Fibroblast of lung (primary cell): ENCODE data around the gene ATG10. TPM values are rescaled to one million over a fixed set of nuclear protein-coding genes. Genes with fewer than 3 reads are reported as not detected.
"Not testable (repeated sequence)": the region's sequence is repeated elsewhere in the genome, so short reads cannot be mapped to it uniquely, and the experiment has no call there.

Experiments
- DNase-seq, 2 donors: peaks; one replicate each; pipeline versions ENCODE4 v3.0.0 to v3.0.0-alpha.2; 2010; ENCODE audit warnings: low read depth in 2 of 2
- H2AFZ ChIP-seq: 2 replicates; pipeline ENCODE4 v1.5.1; 2012; ENCODE audit warnings: low read length, control low read depth, inconsistent platforms
- H3K27ac ChIP-seq: 2 replicates; pipeline ENCODE4 v1.5.1; 2011; ENCODE audit warnings: low read length, control low read depth; ENCODE audit not compliant: insufficient read depth
- H3K27me3 ChIP-seq: 2 replicates; pipeline ENCODE4 v1.5.1; 2011; ENCODE audit warnings: mild to moderate bottlenecking, low read length; ENCODE audit not compliant: control insufficient read depth, insufficient read depth
- H3K36me3 ChIP-seq: 2 replicates; pipeline ENCODE4 v1.5.1; 2011; ENCODE audit warnings: low read length; ENCODE audit not compliant: control insufficient read depth, insufficient read depth
- H3K4me1 ChIP-seq: 2 replicates; pipeline ENCODE4 v1.5.1; 2011; ENCODE audit warnings: low read length; ENCODE audit not compliant: control insufficient read depth, insufficient read depth; ENCODE audit errors: extremely low read depth
- H3K4me2 ChIP-seq: 2 replicates; pipeline ENCODE4 v1.5.1; 2011; ENCODE audit warnings: low read length, control low read depth; ENCODE audit not compliant: insufficient read depth; ENCODE audit errors: extremely low read depth
- H3K4me3 ChIP-seq, 4 experiments: fragments of 200-600 bp in 1 of 4; sonication (generic) in 1 of 4; replicated peaks in 1 of 4; 2 replicates each; pipeline ENCODE4 v1.5.1; 2011 to 2016; ENCODE audit warnings: low read length in 4 of 4, low read depth in 3 of 4, mild to moderate bottlenecking in 3 of 4, control low read depth in 2 of 4, inconsistent platforms in 1 of 4, mixed read lengths in 1 of 4; ENCODE audit not compliant: insufficient read depth in 1 of 4; ENCODE audit errors: control extremely low read depth in 1 of 4
- H3K79me2 ChIP-seq: 2 replicates; pipeline ENCODE4 v1.5.1; 2012; ENCODE audit warnings: mild to moderate bottlenecking, low read length, inconsistent platforms; ENCODE audit not compliant: control insufficient read depth, insufficient read depth
- H3K9ac ChIP-seq: 2 replicates; pipeline ENCODE4 v1.5.1; 2011; ENCODE audit warnings: mild to moderate bottlenecking, low read length, control low read depth; ENCODE audit not compliant: insufficient read depth
- H3K9me3 ChIP-seq: 2 replicates; pipeline ENCODE4 v1.5.1; 2012; ENCODE audit warnings: low read depth, low read length; ENCODE audit not compliant: control insufficient read depth, insufficient read depth
- H4K20me1 ChIP-seq: 2 replicates; pipeline ENCODE4 v1.5.1; 2011; ENCODE audit warnings: low read length; ENCODE audit not compliant: control insufficient read depth, insufficient read depth; ENCODE audit errors: extremely low read depth
- EZH2 ChIP-seq: IDR thresholded peaks from 2 replicates; pipeline ENCODE4 v1.5.1; 2012; ENCODE audit warnings: low read length, control low read depth, mild to moderate bottlenecking; ENCODE audit errors: missing control alignments
- polyA plus RNA-seq, 2 donors: library from polyadenylated mRNA; depleted of rRNA in 1 of 2; stranded (reverse) in 1 of 2; unstranded in 1 of 2; fragments of >200 nt; gene quantifications; 2 replicates each; pipeline ENCODE4 v1.2.1, GENCODE V29; 2011 to 2012; ENCODE audit warnings: missing spikeins in 1 of 2
- total RNA-seq: library from RNA; depleted of rRNA; stranded (reverse); fragments of >200 nt; gene quantifications from 2 replicates; pipeline ENCODE4 v1.2.1, GENCODE V29; 2014
- TF ChIP-seq, protein P1 (sequence below), 2 donors: IDR thresholded peaks in 1 of 2; conservative IDR thresholded peaks in 1 of 2; 1 replicate in 1 of 2; 2 replicates in 1 of 2; pipeline ENCODE4 v1.5.1; 2011 to 2012; ENCODE audit warnings: low read length in 2 of 2, control low read depth in 1 of 2, inconsistent platforms in 1 of 2, low read depth in 1 of 2, mild to moderate bottlenecking in 1 of 2

The ATG10 gene
- total and polyA plus RNA-seq, 2 donors (not counting 1 experiment from before 2014, with no cell fraction given) = 2.5 to 8.8 TPM

DNA sequence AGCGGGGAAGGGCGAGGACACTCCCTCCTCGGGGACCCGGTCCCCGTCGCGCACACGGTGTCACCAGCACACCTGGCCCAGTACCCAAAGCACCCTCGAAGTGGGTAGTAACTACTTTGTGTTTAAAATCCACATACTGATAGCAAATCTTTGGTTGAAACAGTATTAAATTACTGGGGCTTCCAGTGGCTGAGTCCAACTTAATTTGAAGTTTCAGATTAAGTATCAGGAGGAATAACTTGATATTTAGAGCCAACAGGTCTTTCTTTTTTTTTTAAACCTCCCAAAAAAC lies 615 bp downstream of the ATG10 start:
- Histone ChIP-seq H3K79me2 (no peaks in the 10 kb centered on the region), H3K9me3 (no peaks in the 10 kb centered on the region), H3K4me3 (peak overlapping the region; percentile 63 to 85 (median 74)), H3K4me2 (peak overlapping the region; percentile 68), H4K20me1 (no peaks in the 10 kb centered on the region), H2AFZ (peak overlapping the region; percentile 84), H3K9ac (peak overlapping the region; percentile 90), H3K27me3 (no peaks in the 10 kb centered on the region), H3K36me3 (no peaks in the 10 kb centered on the region), H3K27ac (peak overlapping the region; percentile 90), H3K4me1 (no peaks in the 10 kb centered on the region)
- DNase-seq = no peak
- TF ChIP-seq EZH2 = no peak
- TF ChIP-seq, protein P1, sequence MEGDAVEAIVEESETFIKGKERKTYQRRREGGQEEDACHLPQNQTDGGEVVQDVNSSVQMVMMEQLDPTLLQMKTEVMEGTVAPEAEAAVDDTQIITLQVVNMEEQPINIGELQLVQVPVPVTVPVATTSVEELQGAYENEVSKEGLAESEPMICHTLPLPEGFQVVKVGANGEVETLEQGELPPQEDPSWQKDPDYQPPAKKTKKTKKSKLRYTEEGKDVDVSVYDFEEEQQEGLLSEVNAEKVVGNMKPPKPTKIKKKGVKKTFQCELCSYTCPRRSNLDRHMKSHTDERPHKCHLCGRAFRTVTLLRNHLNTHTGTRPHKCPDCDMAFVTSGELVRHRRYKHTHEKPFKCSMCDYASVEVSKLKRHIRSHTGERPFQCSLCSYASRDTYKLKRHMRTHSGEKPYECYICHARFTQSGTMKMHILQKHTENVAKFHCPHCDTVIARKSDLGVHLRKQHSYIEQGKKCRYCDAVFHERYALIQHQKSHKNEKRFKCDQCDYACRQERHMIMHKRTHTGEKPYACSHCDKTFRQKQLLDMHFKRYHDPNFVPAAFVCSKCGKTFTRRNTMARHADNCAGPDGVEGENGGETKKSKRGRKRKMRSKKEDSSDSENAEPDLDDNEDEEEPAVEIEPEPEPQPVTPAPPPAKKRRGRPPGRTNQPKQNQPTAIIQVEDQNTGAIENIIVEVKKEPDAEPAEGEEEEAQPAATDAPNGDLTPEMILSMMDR (conservative IDR thresholded peaks at IDR 0.05 in 1 of 2, IDR thresholded peaks at IDR 0.05 in 1 of 2; ENCODE audit: low read depth in 1 of 2, low read length in 2 of 2) = no peak

DNA sequence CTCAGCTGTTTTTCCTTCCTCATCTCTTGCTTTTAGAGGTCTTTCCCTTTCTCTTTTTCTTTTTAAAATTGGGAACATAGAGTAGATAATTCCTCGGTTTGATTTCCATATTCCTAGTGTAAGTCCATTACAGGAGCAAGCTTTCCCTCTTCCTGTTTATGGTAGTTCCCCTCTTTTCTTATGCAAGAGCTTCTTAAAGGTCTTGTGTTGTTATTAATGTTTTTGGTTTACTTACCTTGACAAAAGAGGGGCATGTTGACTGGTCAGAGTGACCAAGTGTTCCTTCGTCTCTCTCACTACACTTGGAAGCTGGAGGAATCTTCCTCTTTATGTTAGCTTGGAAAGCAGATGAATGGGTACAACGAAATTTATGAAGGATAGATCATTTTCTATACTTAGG lies 8.3 kb downstream of the ATG10 start:
- Histone ChIP-seq H4K20me1 (no peaks in the 10 kb centered on the region), H3K9ac (no peak overlapping the region), H3K4me1 (no peaks in the 10 kb centered on the region), H2AFZ (no peak overlapping the region), H3K4me3 (no peak overlapping the region), H3K4me2 (no peak overlapping the region), H3K27me3 (no peaks in the 10 kb centered on the region), H3K27ac (no peak overlapping the region), H3K79me2 (no peaks in the 10 kb centered on the region), H3K36me3 (no peaks in the 10 kb centered on the region), H3K9me3 (no peaks in the 10 kb centered on the region)
- TF ChIP-seq, protein P1 (conservative IDR thresholded peaks at IDR 0.05 in 1 of 2, IDR thresholded peaks at IDR 0.05 in 1 of 2; ENCODE audit: low read depth in 1 of 2, low read length in 2 of 2) = no peak
- no peak for TF ChIP-seq EZH2
- no peak for DNase-seq

DNA sequence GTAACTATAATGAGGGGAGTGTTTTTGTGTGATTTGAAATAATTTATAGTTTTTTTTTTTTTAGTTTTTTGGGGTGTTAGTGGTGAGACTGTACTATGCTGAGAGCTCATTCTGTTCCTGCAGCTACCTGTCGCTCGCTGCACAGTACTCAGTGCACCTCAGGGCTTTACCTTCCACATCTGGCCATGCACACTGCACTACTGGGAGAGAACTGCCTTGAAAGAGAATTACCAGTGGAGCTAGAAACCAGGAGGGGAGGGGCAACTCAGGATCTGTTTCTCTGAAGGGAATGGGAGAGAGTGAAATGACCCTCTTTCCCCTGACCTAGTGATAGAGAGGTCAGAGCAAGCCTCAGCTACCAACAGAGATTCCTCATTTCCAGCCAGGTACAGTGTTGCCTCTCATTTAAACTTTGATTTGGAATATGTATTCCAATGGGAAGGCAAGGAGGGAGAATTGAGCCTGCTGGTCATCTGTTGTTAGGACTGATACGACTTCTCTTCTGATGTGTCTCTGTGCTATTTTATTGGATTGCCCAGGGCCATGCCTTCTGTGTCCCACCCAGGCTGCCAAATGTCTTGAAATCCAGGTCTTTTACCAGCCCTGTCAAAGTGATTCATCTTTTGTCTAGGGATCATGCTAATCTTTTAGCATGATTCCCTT lies 8.9 kb downstream of the ATG10 start:
- Histone ChIP-seq H3K4me2 (no peak overlapping the region), H3K27ac (no peak overlapping the region)

DNA sequence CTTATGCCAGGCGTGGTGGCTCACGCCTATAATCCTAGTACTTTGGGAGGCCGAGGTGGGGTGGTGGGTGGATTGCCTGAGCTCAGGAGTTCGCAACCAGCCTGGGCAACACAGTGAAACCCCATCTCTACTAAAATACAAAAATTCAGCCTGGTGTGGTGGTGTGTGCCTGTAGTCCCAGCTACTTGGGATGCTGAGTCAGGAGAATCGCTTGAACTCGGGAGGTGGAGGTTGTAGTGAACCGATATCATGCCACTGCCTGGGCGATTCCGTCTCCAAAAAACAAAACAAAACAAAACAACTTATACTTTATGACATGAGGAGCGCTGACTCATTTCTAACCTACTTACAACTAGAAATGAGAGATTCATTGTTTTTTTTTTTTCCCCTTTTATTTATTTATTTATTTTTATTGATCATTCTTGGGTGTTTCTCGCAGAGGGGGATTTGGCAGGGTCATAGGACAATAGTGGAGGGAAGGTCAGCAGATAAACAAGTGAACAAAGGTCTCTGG lies 10.4 kb downstream of the ATG10 start:
- H3K4me3 ChIP-seq, H4K20me1 ChIP-seq, DNase-seq, H3K27me3 ChIP-seq, H3K27ac ChIP-seq, H3K36me3 ChIP-seq, H3K4me1 ChIP-seq, H3K9ac ChIP-seq, H3K79me2 ChIP-seq, H3K9me3 ChIP-seq, H2AFZ ChIP-seq, H3K4me2 ChIP-seq: not testable (repeated sequence)

More for the DNA sequence above, 8.9 kb downstream of the ATG10 start:
- H3K4me1 ChIP-seq = no peaks in the 10 kb centered on the region
- no peaks in the 10 kb centered on the region for H3K79me2 ChIP-seq
- no peaks in the 10 kb centered on the region for H3K27me3 ChIP-seq
- no peak overlapping the region for H2AFZ ChIP-seq
- no peaks in the 10 kb centered on the region for H3K9me3 ChIP-seq
- H3K9ac ChIP-seq = no peak overlapping the region
- no peak overlapping the region for H3K4me3 ChIP-seq
- H3K36me3 ChIP-seq = no peaks in the 10 kb centered on the region
- DNase-seq = no peak
- TF ChIP-seq, protein P1 (conservative IDR thresholded peaks at IDR 0.05 in 1 of 2, IDR thresholded peaks at IDR 0.05 in 1 of 2; ENCODE audit: low read depth in 1 of 2, low read length in 2 of 2) = no peak
- no peak for TF ChIP-seq EZH2
- no peaks in the 10 kb centered on the region for H4K20me1 ChIP-seq

DNA sequence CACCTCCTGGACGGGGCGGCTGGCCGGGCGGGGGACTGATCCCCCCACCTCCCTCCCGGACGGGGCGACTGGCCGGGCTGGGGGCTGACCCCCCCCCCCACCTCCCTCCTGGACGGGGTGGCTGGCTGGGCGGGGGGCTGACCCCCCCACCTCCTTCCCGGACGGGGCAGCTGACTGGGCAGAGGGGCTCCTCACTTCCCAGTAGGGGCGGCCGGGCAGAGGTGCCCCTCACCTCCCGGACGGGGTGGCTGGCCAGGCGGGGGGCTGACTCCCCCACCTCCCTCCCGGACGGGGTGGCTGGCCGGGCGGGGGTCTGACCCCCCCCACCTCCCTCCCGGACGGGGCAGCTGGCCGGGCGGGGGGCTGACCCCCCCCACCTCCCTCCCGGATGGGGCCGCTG lies 11.3 kb downstream of the ATG10 start:
- H3K27ac ChIP-seq, H3K36me3 ChIP-seq, H3K9ac ChIP-seq, H2AFZ ChIP-seq, H3K4me1 ChIP-seq, H3K4me2 ChIP-seq, DNase-seq, H3K4me3 ChIP-seq, H3K27me3 ChIP-seq, H3K9me3 ChIP-seq, H4K20me1 ChIP-seq, H3K79me2 ChIP-seq: not testable (repeated sequence)
